Left ventricle myocardium superior (tissue), 1 donor: ENCODE results near the gene EIF3A. TPM values are rescaled to one million over a fixed set of nuclear protein-coding genes. Genes with fewer than 3 reads are reported as not detected.
"Not testable (repeated sequence)": the region's sequence is repeated elsewhere in the genome, so short reads cannot be mapped to it uniquely, and the experiment has no call there.

Source experiments
- ATAC-seq: fragments of 200-7000 bp; cut with Tn5 transposase; one replicate; pipeline ENCODE4 v1.9.1; 2020; ENCODE audit warnings: mild to moderate bottlenecking, moderate library complexity
- DNase-seq: peaks from one replicate; pipeline ENCODE4 v3.0.0-alpha.2; 2020
- intact Hi-C: fragments of 100-400 bp; cut with micrococcal nuclease; formaldehyde crosslinking; loops from one replicate; pipeline ENCODE4 v1.11.0; 2022
- total RNA-seq: library from RNA; stranded (reverse); fragmentation: NEBNext Ultra II Directional; extraction: Animal tissue kit (Norgen Biotek cat#: 25700); gene quantifications from one replicate; pipeline ENCODE4 v1.2.1, GENCODE V29; 2021
- donor health status: DM: no; HTN: yes; CAD: no; lungs with severe emphysema.

Gene EIF3A
- total RNA-seq, 1 donor from 2014 or later, result 106 TPM

GRCh38 chr10:119061926-119062325, 18.7 kb downstream of the EIF3A start:
- DNase-seq (no peak), ATAC-seq (no peak)
- intact Hi-C loops, result no loop called here

- intact Hi-C loops, result no loop called here
- no peak for ATAC-seq
These were observed 19.3 kb downstream of the EIF3A start for GRCh38 chr10:119061352-119061751.

GRCh38 chr10:119060107-119060506, 20.5 kb downstream of the EIF3A start:
- intact Hi-C loops, result no loop called here
- no peak for DNase-seq

More at GRCh38 chr10:119061352-119061751, 19.3 kb downstream of the EIF3A start:
- no peak for DNase-seq

GRCh38 chr10:119059557-119059956, 21.1 kb downstream of the EIF3A start:
- ATAC-seq (no peak), DNase-seq (no peak)
- intact Hi-C loops, result no loop called here

More at GRCh38 chr10:119060107-119060506, 20.5 kb downstream of the EIF3A start:
- ATAC-seq, result no peak

- ATAC-seq (no peak), DNase-seq (no peak)
- intact Hi-C loops, result no loop called here
These were observed 22.6 kb downstream of the EIF3A start for GRCh38 chr10:119058010-119058409.

- intact Hi-C loops, result no loop called here
- no peak for DNase-seq
- ATAC-seq, result no peak
These were observed 25.1 kb downstream of the EIF3A start for GRCh38 chr10:119055472-119055871.

- intact Hi-C loops, result no loop called here
- DNase-seq (no peak), ATAC-seq (no peak)
These were observed 28.8 kb downstream of the EIF3A start for GRCh38 chr10:119051775-119052174.

GRCh38 chr10:119049777-119050176, 30.8 kb downstream of the EIF3A start:
- DNase-seq (no peak), ATAC-seq (no peak)
- intact Hi-C loops, result no loop called here

- ATAC-seq (no peak), DNase-seq (no peak)
- intact Hi-C loops, result no loop called here
These were observed 31.3 kb downstream of the EIF3A start for GRCh38 chr10:119049361-119049760.

- DNase-seq (no peak), ATAC-seq (no peak)
- intact Hi-C loops, result no loop called here
These were observed 35.1 kb downstream of the EIF3A start for GRCh38 chr10:119045561-119045960.

- DNase-seq, result no peak
- intact Hi-C loops, result no loop called here
- ATAC-seq, result no peak
These were observed 38.4 kb downstream of the EIF3A start for GRCh38 chr10:119042169-119042568.

- ATAC-seq (no peak), DNase-seq (no peak)
- intact Hi-C loops, result no loop called here
These were observed 39.3 kb downstream of the EIF3A start for GRCh38 chr10:119041326-119041725.

GRCh38 chr10:119039161-119039560, 41.5 kb downstream of the EIF3A start:
- no peak for ATAC-seq
- DNase-seq, result no peak
- intact Hi-C loops, result no loop called here

- no peak for DNase-seq
- intact Hi-C loops, result no loop called here
- no peak for ATAC-seq
These were observed 49.0 kb downstream of the EIF3A start for GRCh38 chr10:119031496-119032059.

GRCh38 chr10:119030421-119031250, 50.0 kb downstream of the EIF3A start:
- ATAC-seq, result peak; percentile 2
- intact Hi-C loops, result no loop called here
- peak; percentile 72 for DNase-seq

GRCh38 chr10:119029613-119030420, 50.8 kb downstream of the EIF3A start, which contains the start of gene NANOS1:
NANOS1 (plus strand) TSS chr10:119029714; CDS start chr10:119029802, 88 bp downstream.
- intact Hi-C loops, result no loop called here
- no peak for DNase-seq

GRCh38 chr10:119028900-119029612, 51.6 kb downstream of the EIF3A start:
- ATAC-seq (peak; percentile 77), DNase-seq (peak; percentile 95)
- intact Hi-C loops, result no loop called here

More at GRCh38 chr10:119029613-119030420, 50.8 kb downstream of the EIF3A start, which contains the start of gene NANOS1:
- ATAC-seq, result no peak

- intact Hi-C loops, DNase-seq, ATAC-seq: not testable (repeated sequence)
These were observed 52.1 kb downstream of the EIF3A start for GRCh38 chr10:119028445-119028899.
